Spleen (tissue), 7 donors: Measurements from ENCODE around the gene RHOJ.

Experiments used
- CTCF ChIP-seq, 11 experiments: fragments of 200-600 bp in 7 of 11; fragments of 450-650 bp in 4 of 11; sonication (generic) in 4 of 11; IDR thresholded peaks in 8 of 11; conservative IDR thresholded peaks in 3 of 11; 1 replicate in 7 of 11; 2 replicates in 4 of 11; pipeline versions ENCODE4 v1.4.0 to v1.8.0; 2016 to 2021; ENCODE audit warnings: antibody characterized with exemption in 11 of 11, inconsistent platforms in 4 of 11, mild to moderate bottlenecking in 1 of 11
- POLR2A ChIP-seq, 3 donors: fragments of 450-650 bp; IDR thresholded peaks; one replicate each; pipeline ENCODE4 v1.5.1; 2017; ENCODE audit warnings: antibody characterized with exemption in 3 of 3, mild to moderate bottlenecking in 1 of 3
- POLR2AphosphoS5 ChIP-seq, 3 donors: sonication (generic); formaldehyde crosslinking; IDR thresholded peaks; one replicate each; pipeline ENCODE4 v1.5.1; 2017; ENCODE audit warnings: antibody characterized with exemption in 3 of 3
- donor health status: DM: no; HTN: no; CAD: no; lungs with moderate emphysema.
- donor health status: DM: no; HTN: no; CAD: no.
- donor health status: DM: no; HTN: no; CAD: no.

- no peak for TF ChIP-seq POLR2AphosphoS5 (IDR thresholded peaks at IDR 0.05)
- TF ChIP-seq CTCF (IDR thresholded peaks at IDR 0.05 in 8 of 11, conservative IDR thresholded peaks at IDR 0.05 in 3 of 11) = no peak
- TF ChIP-seq POLR2A (IDR thresholded peaks at IDR 0.05) = no peak
These were observed 81.8 kb downstream of the RHOJ start for GRCh38 chr14:63286071-63286470.
